ENCODE measurements around the gene SELP. TPM values are rescaled to one million over a fixed set of nuclear protein-coding genes. Genes with fewer than 3 reads are reported as not detected.

SELP gene
- total and polyA plus RNA-seq, 2 of the 8 experiments (the other 6 are each of a cell fraction or from before 2014, with no cell fraction given): not detected

- Histone ChIP-seq H2AK5ac (ENCODE audit: low read depth, low read length) (no peak overlapping the region), H2AFZ (ENCODE audit: low read length) (no peak overlapping the region), H3K9me3 (ENCODE audit: insufficient read depth in 2 of 2, low read depth in 1 of 2, low read length in 1 of 2) (no peaks in the 10 kb centered on the region), H4K91ac (replicated peaks; ENCODE audit: insufficient read length, low read length) (no peak overlapping the region), H4K20me1 (replicated peaks in 1 of 2; ENCODE audit: control insufficient read depth in 1 of 2, insufficient read depth in 2 of 2, low read length in 2 of 2) (peaks cover 0 to 1% of the 10 kb centered on the region in 2 experiments), H3K36me3 (ENCODE audit: control insufficient read depth in 2 of 4, insufficient read depth in 4 of 4, low read length in 3 of 4) (no peaks in the 10 kb centered on the region), H2BK5ac (ENCODE audit: low read depth, low read length) (no peak overlapping the region), H3K9ac (replicated peaks in 1 of 4; ENCODE audit: extremely low read depth in 1 of 4, low read depth in 3 of 4, low read length in 3 of 4) (no peak overlapping the region), H2BK15ac (ENCODE audit: low read length) (no peak overlapping the region), H3K23ac (ENCODE audit: insufficient read length) (no peak overlapping the region), H3K79me2 (ENCODE audit: control insufficient read depth in 1 of 2, insufficient read depth in 2 of 2, low read length in 2 of 2) (no peaks in the 10 kb centered on the region), H3K18ac (ENCODE audit: extremely low read depth, low read length) (no peak overlapping the region), H4K8ac (ENCODE audit: extremely low read depth, insufficient read depth, low read length) (no peak overlapping the region), H3K79me1 (ENCODE audit: low read depth, low read length) (no peaks in the 10 kb centered on the region), H3K4me2 (ENCODE audit: insufficient read depth in 1 of 2, low read depth in 2 of 2, low read length in 2 of 2) (no peak overlapping the region), H2BK120ac (replicated peaks; ENCODE audit: low read depth, low read length) (no peak overlapping the region), H3K4me3 (ENCODE audit: extremely low read depth in 1 of 4, insufficient read depth in 2 of 4, low read depth in 3 of 4, low read length in 4 of 4) (no peak overlapping the region), H2BK20ac (ENCODE audit: low read length) (no peak overlapping the region), H3K14ac (ENCODE audit: insufficient read length) (no peak overlapping the region), H3K27ac (ENCODE audit: low read depth, low read length) (no peak overlapping the region), H2BK12ac (ENCODE audit: low read depth, low read length) (no peak overlapping the region), H3K27me3 (replicated peaks in 1 of 4; ENCODE audit: control insufficient read depth in 3 of 4, extremely low read depth in 1 of 4, insufficient read depth in 3 of 4, low read length in 3 of 4) (no peaks in the 10 kb centered on the region), H3K56ac (replicated peaks; ENCODE audit: insufficient read length, low read depth, low read length) (no peak overlapping the region), H3K4ac (replicated peaks; ENCODE audit: insufficient read length, low read depth, low read length) (no peak overlapping the region), H3K4me1 (replicated peaks in 1 of 4; ENCODE audit: control insufficient read depth in 3 of 4, insufficient read depth in 4 of 4, low read length in 3 of 4) (no peaks in the 10 kb centered on the region), H3K23me2 (ENCODE audit: low read depth, low read length) (no peaks in the 10 kb centered on the region), H4K5ac (ENCODE audit: insufficient read length, low read depth, low read length) (no peak overlapping the region)
- ChIA-PET CTCF (ENCODE audit: partially characterized antibody) (interaction anchor here (1.6 kb wide), 1 partner anchor 64 kb away, joined by 3 read pairs; no protein-coding TSS in a partner anchor), POLR2A (ENCODE audit: partially characterized antibody) (no interaction called here)
- DNase-seq (ENCODE audit: low read depth in 1 of 2, low spot score in 2 of 2) (no peak), FAIRE-seq (no peak)
- WGBS, 2 experiments (ENCODE audit: extremely low coverage in 1 of 2, insufficient coverage in 1 of 2, insufficient read length in 1 of 2, insufficient replicate concordance in 2 of 2, low coverage in 1 of 2, low lambda C conversion rate in 2 of 2, missing lambda C conversion rate in 1 of 2): 92% methylated on average over 2 of the region's 2 CpGs; no CpG with 5 or more reads in 1 of the 2 experiments
- TF ChIP-seq TCF12 (IDR thresholded peaks at IDR 0.05; ENCODE audit: low read depth, low read length) (no peak), PHF8 (conservative IDR thresholded peaks at IDR 0.05; ENCODE audit: low read depth, low read length) (no peak), EP300 (IDR thresholded peaks at IDR 0.05; ENCODE audit: borderline replicate concordance in 1 of 2, low read depth in 2 of 2, low read length in 2 of 2) (no peak), NRF1 (IDR thresholded peaks at IDR 0.05; ENCODE audit: low read depth, low read length) (no peak), BRCA1 (IDR thresholded peaks at IDR 0.05; ENCODE audit: low read depth, low read length) (no peak), ATF2 (IDR thresholded peaks at IDR 0.05; ENCODE audit: low read length) (no peak), ZNF274 (IDR thresholded peaks at IDR 0.05; ENCODE audit: borderline replicate concordance, extremely low read depth, low read length) (no peak), CREB1 (IDR thresholded peaks at IDR 0.05) (no peak), SAP30 (IDR thresholded peaks at IDR 0.05; ENCODE audit: insufficient read depth, insufficient replicate concordance, low read length) (no peak)
Observed at GRCh38 chr1:169648187-169648586, 18.3 kb upstream of the SELP start.
